NT2/D1 (cell line): ENCODE data around the gene ERC1.

Experiments used
- DNase-seq: peaks from one replicate; pipeline ENCODE4 v3.0.0-alpha.2; 2011; ENCODE audit warnings: low read depth, low spot score
- H3K27me3 ChIP-seq: 2 replicates; pipeline ENCODE4 v1.6.0; 2011; ENCODE audit warnings: mild to moderate bottlenecking; ENCODE audit not compliant: insufficient read length, insufficient read depth
- H3K36me3 ChIP-seq: 2 replicates; pipeline ENCODE4 v1.6.1; 2011; ENCODE audit warnings: mild to moderate bottlenecking, low read length, mixed read lengths; ENCODE audit not compliant: insufficient read depth, insufficient read length
- H3K4me1 ChIP-seq: 2 replicates; pipeline ENCODE4 v1.5.1; 2011; ENCODE audit not compliant: insufficient read depth, insufficient read length
- H3K4me3 ChIP-seq: 2 replicates; pipeline ENCODE4 v1.5.1; 2011; ENCODE audit warnings: low read depth; ENCODE audit not compliant: insufficient read length
- H3K9ac ChIP-seq: 2 replicates; pipeline ENCODE4 v1.6.0; 2011; ENCODE audit warnings: low read depth; ENCODE audit not compliant: insufficient read length
- H3K9me3 ChIP-seq: 2 replicates; pipeline ENCODE4 v1.5.1; 2011; ENCODE audit warnings: mild to moderate bottlenecking, low read length; ENCODE audit not compliant: insufficient read depth
- SUZ12 ChIP-seq: IDR thresholded peaks from 2 replicates; pipeline ENCODE4 v1.6.1; 2011; ENCODE audit not compliant: insufficient read length, insufficient read depth; ENCODE audit errors: extremely low read depth
- YY1 ChIP-seq: IDR thresholded peaks from 2 replicates; pipeline ENCODE4 v1.6.1; 2011; ENCODE audit not compliant: insufficient read length, insufficient read depth
- ZNF274 ChIP-seq: IDR thresholded peaks from 2 replicates; pipeline ENCODE4 v1.6.1; 2011; ENCODE audit warnings: mild to moderate bottlenecking, low read depth, low read length

Gene ERC1

GRCh38 chr12:951176-951575, 39.8 kb upstream of the ERC1 start:
- TF ChIP-seq ZNF274 (no peak), YY1 (no peak), SUZ12 (no peak)
- Histone ChIP-seq H3K4me1 (no peaks in the 10 kb centered on the region), H3K36me3 (peaks cover 12% of the 10 kb centered on the region), H3K9me3 (no peaks in the 10 kb centered on the region), H3K4me3 (no peak overlapping the region), H3K9ac (no peak overlapping the region), H3K27me3 (no peaks in the 10 kb centered on the region)
- no peak for DNase-seq

GRCh38 chr12:953776-954175, 37.2 kb upstream of the ERC1 start:
- Histone ChIP-seq H3K27me3 (no peaks in the 10 kb centered on the region), H3K9ac (no peak overlapping the region), H3K4me3 (no peak overlapping the region), H3K36me3 (no peaks in the 10 kb centered on the region), H3K4me1 (no peaks in the 10 kb centered on the region), H3K9me3 (no peaks in the 10 kb centered on the region)
- TF ChIP-seq YY1 (no peak), SUZ12 (no peak), ZNF274 (no peak)
- DNase-seq: no peak

- Histone ChIP-seq H3K9ac (no peak overlapping the region), H3K4me1 (no peaks in the 10 kb centered on the region), H3K27me3 (no peaks in the 10 kb centered on the region), H3K4me3 (no peak overlapping the region), H3K36me3 (no peaks in the 10 kb centered on the region), H3K9me3 (no peaks in the 10 kb centered on the region)
- no peak for DNase-seq
- no peak for TF ChIP-seq ZNF274
- TF ChIP-seq YY1: no peak
- no peak for TF ChIP-seq SUZ12
Measured at GRCh38 chr12:954741-955140, 36.3 kb upstream of the ERC1 start.

DNA sequence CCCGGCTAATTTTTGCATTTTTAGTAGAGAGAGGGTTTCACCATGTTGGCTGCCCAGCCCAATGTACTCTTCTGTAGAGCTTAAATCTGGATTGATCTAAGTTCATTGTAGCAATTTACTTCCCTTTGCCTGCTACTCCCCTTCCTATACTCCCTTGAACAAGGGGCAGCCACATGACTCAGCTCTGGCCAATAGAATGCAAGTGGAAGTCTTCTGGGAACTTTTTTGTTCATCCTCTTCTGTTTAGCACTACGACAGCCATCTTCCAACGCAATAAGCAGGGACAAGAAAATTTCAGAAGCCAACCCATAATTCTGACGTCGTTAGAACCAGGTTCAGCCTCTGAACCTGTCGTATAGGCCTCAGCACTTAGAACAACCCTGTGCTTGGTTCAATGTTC, 35.1 kb upstream of the ERC1 start:
- H3K36me3 ChIP-seq: no peaks in the 10 kb centered on the region
- no peaks in the 10 kb centered on the region for H3K4me1 ChIP-seq
- TF ChIP-seq SUZ12 (no peak), ZNF274 (no peak)
- H3K27me3 ChIP-seq: no peaks in the 10 kb centered on the region
- H3K4me3 ChIP-seq: no peak overlapping the region
- no peak for DNase-seq
- no peaks in the 10 kb centered on the region for H3K9me3 ChIP-seq
- H3K9ac ChIP-seq: no peak overlapping the region

DNA sequence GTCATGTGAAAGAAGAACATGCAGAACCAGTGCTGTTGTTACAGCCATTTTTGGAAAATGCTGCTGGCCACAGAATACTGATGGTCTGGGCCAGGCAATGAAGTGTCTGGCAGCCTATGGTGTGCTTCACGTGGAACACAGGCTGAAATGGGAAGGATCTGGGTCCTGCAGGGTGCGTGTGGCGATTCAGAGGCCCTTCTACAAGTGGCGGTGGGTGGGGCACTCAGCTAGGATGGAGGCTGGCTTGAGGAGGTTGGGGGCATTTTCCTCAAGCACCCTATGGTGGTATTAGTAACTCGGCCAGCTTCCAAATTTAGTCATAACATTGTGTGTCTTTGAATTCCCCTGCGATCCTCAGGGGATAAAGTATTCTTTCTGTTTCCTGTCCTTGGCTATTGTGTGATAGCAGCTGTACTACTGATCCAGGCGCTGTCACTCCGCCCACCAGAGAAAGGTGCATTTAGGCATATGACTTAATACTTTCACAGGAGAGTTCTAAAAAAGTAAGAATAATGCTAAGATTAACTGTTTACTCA, 32.4 kb upstream of the ERC1 start:
- no peak for DNase-seq

GRCh38 chr12:966724-967123, 24.3 kb upstream of the ERC1 start:
- Histone ChIP-seq H3K9ac (no peak overlapping the region), H3K4me1 (peaks cover 3% of the 10 kb centered on the region), H3K27me3 (no peaks in the 10 kb centered on the region), H3K4me3 (no peak overlapping the region), H3K9me3 (no peaks in the 10 kb centered on the region), H3K36me3 (no peaks in the 10 kb centered on the region)
- TF ChIP-seq ZNF274 (no peak), YY1 (no peak), SUZ12 (no peak)
- DNase-seq: no peak

More for the DNA sequence above, 32.4 kb upstream of the ERC1 start:
- H3K36me3 ChIP-seq: no peaks in the 10 kb centered on the region
- no peak overlapping the region for H3K4me3 ChIP-seq
- no peaks in the 10 kb centered on the region for H3K9me3 ChIP-seq
- no peaks in the 10 kb centered on the region for H3K27me3 ChIP-seq
- TF ChIP-seq SUZ12 (no peak), ZNF274 (no peak), YY1 (no peak)
- no peaks in the 10 kb centered on the region for H3K4me1 ChIP-seq
- H3K9ac ChIP-seq: no peak overlapping the region

DNA sequence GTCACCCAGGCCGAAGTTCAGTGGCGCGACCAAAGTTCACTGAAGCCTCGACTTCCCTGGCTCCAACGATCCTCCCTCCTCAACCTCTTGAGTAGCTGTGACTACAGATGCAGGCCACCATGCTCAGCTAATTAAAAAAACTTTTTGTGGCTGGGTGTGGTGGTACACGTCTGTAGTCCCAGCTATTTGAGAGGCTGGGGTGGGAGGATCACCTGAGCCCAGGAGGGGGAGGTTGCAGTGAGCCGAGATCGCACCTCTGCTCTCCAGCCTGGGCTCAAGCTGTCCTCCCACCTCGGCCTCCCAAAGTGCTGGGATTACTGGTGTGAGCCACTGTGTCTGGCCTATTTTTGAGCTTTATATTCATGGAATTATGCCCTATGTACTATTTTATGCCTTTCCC, 23.4 kb upstream of the ERC1 start:
- Histone ChIP-seq H3K4me3 (no peak overlapping the region), H3K27me3 (no peaks in the 10 kb centered on the region), H3K36me3 (no peaks in the 10 kb centered on the region), H3K9me3 (no peaks in the 10 kb centered on the region), H3K9ac (no peak overlapping the region), H3K4me1 (peaks cover 3% of the 10 kb centered on the region)
- no peak for DNase-seq
- TF ChIP-seq ZNF274 (no peak), YY1 (no peak), SUZ12 (no peak)

- Histone ChIP-seq H3K36me3 (no peaks in the 10 kb centered on the region), H3K27me3 (no peaks in the 10 kb centered on the region), H3K4me1 (peaks cover 3% of the 10 kb centered on the region), H3K9me3 (no peaks in the 10 kb centered on the region), H3K4me3 (no peak overlapping the region), H3K9ac (no peak overlapping the region)
- TF ChIP-seq SUZ12: no peak
- TF ChIP-seq YY1: no peak
- no peak for TF ChIP-seq ZNF274
- DNase-seq: no peak
Measured at GRCh38 chr12:968545-968944, 22.5 kb upstream of the ERC1 start.
